ENCODE measurements around the gene MAST2.
"Not testable (repeated sequence)": the region's sequence is repeated elsewhere in the genome, so short reads cannot be mapped to it uniquely, and the experiment has no call there.

Gene MAST2

DNA sequence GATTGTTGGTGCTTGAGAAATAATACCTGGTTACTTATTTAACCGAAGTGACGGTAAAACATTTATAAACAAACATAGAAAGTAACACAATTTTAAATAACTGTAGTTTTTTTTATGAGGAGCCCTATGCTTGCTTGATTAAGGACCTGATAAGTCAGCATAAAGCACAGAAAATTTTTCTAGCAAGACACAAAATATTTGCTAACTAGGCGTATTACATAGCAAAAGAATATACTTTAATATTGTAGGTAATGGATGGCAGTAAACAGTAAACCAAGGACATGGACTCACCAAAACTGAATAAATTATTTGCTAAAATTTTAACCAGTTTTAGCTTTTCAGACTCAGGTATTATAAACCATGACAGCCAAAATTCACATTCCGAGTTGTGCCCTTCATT is 90.9 kb downstream of the MAST2 start:
- DNase-seq (ENCODE audit: low read depth), result no peak

DNA sequence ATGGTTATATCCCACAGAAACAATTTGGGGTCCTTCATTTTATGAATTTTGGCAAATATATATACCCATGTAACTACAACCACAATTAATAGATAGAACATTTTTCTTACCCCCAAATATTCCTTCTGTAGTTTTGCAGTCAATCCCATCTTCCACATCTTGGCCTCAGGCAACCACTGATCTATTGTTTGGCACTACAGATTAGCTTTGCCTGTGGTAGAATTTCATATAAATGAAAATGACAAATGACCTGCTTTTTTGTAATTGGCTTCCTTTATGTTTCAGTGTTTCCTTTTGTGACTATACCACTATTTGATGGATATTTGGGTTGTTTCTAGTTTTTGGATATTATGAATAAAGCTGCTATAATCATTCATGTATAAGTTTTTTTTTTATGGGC is 91.5 kb downstream of the MAST2 start:
- no peak for DNase-seq (ENCODE audit: low read depth)

DNA sequence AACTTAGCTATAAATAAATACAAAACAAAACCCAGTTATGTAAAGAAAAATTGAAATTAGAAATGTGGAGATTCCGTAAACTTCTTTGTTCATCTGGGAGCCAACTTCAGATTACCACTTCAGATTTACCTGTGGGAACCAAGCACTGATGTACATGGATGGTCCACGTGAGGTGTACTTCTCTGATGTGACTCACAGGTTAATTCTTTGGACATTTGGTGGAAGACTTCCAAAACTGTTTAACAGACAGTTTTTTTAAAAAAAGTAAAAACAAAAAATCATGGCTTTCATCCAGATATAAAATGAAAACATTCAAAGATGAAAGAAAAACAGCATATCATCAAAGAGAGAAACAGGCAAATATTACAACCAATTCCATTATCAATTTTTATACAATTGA is 92.0 kb downstream of the MAST2 start:
- no peak for DNase-seq (ENCODE audit: low read depth)

DNA sequence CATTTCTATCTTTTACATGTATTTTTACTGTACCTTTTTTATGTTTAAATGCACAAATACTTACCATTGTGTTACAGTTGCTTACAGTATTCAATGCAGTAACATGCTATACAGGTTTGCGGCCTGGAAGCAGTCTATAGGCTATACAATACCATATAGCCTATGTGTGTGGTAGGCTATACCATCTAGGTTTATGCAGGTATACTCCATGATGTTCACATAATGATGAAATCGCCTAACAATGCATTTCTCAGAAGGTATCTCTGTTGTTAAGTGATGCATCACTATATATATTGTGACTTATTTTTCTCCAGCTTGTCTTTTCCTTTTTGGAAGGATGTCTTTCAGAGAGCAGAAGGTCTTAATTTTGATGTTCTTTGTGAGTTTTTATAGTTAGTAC is 103.5 kb downstream of the MAST2 start:
- DNase-seq (ENCODE audit: low read depth), result no peak

DNA sequence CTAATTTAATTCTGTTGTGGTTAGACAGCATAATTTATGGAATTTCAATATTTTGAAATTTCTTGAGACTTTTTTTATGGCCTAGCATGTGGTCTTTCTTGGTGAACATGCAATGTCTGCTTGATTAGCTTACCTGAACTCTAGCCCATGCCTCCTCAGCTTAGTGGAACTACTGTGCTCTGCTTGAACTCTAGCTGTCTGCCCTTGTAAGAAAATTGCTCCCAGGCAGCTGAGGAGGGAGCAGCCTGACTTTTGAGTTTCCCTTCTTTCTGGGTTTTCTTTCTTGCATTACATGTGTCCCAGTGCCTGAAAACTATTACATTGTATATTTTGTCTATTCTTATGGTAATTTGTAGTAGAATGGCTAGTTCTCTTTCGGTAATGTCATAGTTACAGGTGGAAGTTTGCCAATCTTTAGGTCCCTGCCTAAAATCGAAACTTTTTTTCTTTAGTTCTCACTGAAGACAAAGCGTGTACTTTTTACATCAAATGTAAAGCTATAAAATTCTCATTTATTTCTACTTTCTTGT is 105.3 kb downstream of the MAST2 start:
- no peak for DNase-seq (ENCODE audit: low read depth)

DNA sequence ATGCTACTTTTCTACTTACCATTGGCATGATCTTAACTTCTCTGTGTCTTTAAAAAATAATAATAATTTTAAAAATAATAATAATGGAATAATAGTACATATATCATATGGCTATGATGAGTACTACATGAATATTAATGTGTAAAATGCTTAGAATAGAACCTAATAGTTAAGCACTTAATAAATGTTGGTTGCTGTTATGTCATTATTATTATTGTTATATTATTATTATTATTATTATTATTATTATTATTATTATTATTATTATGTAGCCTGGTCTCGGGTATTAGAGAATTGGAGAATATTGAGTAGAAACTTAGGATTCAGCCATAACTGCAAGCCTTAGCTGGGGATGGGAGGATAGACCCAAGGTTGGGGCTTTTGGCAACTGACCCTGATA is 108.2 kb downstream of the MAST2 start:
- no peak for DNase-seq (ENCODE audit: low read depth)

DNA sequence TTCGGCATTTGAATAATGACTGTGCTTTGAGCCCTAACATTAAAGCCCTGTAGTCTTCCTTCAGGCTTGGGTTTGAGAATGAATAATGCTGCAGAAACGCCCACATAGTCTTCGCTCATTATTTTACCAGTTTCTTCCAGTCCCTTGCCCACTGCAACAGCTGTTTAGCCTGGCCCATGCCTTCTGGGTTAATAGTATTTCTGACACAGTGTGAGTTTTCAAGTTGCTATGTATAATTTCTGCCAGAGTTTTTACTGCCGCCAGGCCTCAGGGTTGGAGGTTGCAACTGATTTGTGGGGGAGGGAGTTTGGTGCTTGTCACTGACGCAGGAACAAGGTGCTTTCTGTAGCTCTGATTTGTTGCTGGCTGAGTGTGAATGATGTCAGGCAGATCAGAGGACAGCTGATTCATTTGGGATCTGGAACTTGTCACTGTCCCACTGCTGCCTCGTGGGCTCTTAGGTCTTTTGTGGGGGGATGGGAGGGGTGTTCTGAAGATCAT is 109.8 kb downstream of the MAST2 start:
- no peak for DNase-seq (ENCODE audit: low read depth)

DNA sequence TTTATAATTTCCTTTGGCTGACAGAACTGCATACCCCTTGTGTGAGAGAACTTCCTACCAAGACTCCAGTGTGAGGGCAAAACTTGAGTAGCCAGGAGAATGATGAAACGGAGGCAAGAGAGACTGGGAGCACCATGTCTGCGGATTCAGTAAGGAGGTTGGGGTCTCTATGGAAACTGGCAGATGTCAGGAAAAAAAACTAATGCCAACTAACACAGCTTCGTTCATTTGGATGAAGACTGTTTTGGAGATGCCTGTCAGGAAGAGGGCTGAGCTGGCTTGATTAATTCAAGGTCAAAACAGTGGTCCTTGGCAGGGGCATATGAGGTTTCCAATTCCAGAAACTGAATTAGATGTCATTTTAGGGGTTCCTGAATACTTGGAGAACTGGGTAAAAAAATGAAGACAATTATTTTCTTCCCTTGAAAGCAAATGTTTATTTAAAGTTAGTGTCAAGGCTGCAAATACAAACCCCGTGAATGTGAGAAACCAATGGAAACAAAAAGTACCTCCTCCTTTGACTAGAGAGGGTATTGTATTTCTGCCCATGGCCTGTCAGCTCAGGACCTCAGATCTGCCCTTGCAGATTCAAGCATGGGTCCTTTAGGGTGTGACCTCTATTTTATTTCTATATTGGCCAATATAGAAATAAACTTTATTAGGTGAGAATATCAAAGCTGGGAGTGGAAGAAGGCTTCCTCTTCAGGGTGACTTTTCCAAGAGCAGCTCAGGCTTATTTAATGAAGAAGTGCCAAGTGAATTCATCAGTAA is 110.5 kb downstream of the MAST2 start:
- DNase-seq (ENCODE audit: low read depth), result no peak

DNA sequence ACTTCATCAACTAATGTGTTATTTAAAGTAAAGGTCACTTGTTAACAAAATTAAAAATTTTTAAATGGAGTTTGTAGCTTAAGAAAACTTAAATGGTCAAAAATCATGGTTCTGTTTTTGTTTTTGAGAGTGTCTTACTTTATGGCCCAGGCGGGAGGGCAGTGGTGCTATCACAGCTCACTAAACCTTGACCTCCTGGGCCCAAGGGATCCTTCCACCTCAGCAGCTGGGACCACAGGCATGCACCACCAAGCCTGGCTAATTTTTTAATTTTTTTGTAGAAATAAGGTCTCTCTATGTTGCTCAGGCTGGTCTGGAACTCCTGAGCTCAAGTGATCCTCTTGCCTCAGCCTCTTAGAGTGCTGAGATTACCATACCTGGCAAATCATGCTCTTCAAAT is 111.4 kb downstream of the MAST2 start:
- DNase-seq (ENCODE audit: low read depth), result no peak

DNA sequence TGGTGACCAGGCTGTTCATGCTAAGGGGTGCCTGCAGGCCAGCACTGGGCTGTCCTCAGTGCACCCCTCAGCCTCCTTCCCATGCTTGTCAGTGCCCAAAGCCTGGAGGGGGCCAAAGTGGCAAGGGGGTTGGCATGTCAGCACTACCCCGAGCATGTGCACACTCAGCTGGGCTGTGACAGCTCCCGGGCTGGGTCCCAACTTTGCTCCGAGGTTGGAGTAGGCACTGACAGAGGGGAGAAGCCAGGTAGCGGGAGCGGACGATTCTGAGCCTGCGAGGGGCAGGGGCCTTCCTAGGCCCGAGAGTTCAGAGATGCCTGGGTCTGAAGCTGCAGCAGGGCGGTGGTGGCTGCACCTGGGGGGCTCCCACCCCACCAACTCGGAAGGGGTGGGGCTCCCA is 119.0 kb downstream of the MAST2 start:
- DNase-seq (ENCODE audit: low read depth), result no peak

DNA sequence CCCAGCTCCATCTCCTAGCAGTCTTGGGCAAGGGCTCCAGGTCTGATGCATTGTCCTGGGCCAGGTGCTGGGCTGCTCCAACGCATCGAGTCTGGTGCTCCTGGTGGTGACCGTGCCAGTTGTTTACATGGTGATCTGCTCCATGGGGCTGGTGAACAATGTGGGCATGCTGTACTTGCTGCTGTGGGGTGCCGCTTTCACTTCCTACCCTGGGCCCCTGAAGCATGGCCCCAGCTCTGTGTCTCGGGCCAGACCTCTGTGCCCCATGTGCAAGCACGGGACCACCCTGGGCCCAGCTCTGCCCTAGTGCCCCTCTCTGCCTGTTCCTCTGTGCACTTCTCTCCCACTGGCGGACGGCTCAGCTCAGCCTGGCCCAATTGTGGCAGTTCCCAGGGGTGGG is 119.4 kb downstream of the MAST2 start:
- DNase-seq (ENCODE audit: low read depth), result no peak

DNA sequence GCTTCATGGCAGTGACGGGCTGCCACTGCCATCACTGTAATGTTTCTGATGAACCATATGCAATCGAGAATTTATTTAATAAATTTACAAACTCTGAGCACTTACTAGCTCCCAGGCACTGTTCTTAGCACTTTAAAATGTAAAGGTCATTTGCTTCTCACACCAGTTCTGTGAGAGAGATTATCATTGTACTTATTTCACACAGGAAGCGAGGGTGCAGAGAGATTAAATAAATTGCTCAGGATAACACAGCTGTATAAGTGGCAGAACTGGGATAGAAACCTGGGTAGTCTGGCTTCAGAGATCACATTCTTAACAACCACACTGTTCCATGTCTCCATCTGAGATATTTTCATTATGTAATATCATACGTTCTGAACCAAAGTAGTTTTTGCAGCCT is 119.9 kb downstream of the MAST2 start:
- DNase-seq (ENCODE audit: low read depth), result no peak

DNA sequence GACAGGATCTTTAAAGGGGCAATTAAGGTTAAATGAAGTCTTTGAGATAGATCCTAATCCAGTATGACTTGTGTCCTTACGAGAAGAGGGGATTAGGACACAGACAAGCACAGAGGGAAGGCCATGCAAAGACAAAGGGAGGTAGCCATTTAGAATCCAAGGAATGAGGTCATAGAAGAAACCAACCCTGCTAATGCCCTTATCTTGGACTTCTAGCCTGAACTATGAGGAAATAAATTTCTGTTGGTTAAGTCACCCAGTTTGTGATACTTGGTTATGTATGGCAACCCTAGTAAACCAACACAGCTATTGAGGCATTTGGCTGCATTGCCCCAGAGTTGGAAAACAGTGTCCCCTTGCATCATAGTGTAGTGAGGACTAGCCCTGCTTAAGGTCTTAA is 121.3 kb downstream of the MAST2 start:
- no peak for DNase-seq (ENCODE audit: low read depth)

DNA sequence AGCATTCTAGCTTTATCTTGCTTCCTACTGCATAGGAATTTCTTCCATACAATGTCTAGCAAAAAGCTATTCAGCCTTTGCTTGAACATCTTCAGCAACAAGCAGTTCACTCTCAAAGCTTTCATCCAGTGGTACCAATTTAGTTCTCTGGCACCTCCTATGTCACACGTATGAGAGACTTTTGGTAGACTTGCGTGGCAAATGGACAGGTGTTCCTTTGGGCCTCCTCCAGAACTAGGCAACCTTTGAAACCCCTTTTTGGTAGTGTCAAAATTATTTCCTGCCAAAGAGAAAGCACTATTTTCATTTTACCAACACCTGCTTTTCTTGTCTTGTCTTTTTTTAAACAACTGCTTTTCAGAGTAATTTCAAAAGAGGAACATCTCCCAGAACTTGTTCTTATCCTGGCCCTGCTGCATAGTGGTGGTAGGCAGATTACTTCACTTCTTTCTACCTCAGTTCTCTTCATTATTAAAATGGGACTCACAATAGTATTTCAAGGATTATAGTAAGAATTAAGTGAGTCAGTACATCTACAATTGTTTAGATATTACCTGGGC is 122.4 kb downstream of the MAST2 start:
- DNase-seq (ENCODE audit: low read depth), result no peak

DNA sequence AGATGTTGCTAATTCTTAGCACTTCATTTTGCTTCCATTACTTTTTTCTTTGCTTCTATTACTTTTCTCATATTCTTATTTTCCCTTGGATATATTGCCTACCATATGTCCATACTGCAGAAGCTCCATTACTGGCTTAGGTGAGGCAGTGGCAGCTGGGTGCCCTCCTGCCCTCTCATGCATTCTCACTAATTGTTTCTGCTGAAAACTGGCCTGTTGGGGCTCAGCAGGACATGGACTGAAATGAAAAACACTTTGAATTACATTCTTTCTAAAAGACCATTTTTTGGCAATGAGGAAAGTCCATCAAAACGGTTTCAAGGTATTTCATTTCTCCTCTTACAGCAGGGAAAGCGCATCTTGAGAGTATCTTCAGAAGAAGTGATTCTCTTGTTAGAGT is 122.9 kb downstream of the MAST2 start:
- no peak for DNase-seq (ENCODE audit: low read depth)

DNA sequence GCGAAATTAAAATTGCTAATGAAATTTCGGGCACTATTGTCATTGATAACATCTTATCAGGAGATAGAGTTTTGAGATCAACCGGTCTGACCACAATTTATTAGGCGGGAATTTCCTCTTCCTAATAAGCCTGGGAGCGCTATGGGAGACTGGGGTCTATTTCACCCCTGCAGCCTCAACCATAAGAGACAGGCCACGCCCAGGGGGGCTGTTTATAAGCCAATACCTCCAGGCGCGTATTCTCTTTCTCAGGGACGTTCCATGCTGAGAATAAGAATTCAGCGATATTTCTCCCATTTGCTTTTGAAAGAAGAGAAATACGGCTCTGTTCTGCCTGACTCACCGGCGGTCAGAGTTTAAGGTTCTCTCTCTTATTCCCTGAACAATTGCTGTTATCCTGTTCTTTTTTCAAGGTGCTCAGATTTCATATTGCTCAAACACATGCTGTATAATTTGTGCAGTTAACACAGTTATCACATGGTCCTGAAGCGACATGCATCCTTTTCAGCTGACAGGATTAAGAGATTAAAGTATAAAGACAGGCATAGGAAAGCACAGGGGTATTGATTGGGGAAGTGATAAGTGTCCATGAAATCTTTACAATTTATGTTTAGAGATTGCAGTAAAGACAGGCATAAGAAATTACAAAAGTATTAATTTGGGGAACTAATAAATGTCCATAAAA is 124.0 kb downstream of the MAST2 start:
- not testable (repeated sequence) for DNase-seq (ENCODE audit: low read depth)

DNA sequence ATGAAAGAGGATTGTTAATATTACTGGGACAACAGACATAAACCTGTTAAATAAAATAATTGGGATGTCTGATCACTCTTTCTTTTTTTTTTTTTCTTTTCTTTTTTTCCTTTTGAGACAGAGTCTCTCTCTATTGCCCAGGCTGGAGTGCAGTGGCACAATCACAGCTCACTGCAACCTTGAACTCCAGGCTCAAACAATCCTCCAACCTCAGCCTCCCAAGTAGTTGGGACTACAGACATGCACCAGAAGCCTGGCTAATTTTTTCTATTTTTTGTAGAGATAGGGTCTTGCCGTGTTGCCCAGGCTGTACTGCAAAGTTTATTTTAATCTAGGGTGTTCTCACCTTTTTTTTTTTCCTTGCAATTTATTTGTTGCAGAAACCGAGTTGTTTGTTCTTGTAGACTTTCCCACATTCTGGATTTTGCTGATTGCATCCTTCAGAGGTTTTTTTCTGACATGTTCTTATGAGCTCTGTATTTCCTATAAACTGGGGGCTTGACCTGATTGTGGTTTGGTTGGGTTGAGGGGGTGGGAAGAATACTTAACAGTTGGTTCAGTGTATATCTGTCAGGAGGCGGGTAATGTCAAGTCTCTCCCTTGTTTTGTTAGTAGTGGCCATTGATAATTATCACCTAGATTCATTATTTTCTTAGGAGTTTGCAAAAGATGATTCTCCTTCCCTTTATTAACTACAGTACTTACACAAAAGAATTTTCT is 125.2 kb downstream of the MAST2 start:
- DNase-seq (ENCODE audit: low read depth), result no peak

DNA sequence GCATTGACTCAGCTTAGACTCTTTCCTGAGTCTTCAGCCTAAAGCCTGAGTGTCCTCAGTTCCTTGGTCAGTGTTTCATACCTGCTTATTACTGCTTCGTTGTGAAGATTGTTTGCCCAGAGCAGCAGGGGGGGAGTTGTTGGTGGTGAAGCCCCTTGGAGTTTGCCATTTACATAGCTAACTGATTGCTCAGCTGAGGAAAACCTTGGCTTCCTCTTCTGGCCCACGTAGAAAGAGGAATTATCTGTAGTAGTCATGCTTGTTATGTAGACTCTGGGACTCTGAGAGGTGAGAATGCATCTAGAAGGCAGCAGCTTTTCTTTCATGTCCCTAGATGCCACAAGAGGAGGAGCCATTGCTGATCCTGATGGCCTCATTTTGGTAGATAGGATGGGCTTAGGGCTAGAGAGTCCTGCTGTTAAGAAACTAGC is 125.9 kb downstream of the MAST2 start:
- peak; percentile 17 for DNase-seq (ENCODE audit: low read depth)

DNA sequence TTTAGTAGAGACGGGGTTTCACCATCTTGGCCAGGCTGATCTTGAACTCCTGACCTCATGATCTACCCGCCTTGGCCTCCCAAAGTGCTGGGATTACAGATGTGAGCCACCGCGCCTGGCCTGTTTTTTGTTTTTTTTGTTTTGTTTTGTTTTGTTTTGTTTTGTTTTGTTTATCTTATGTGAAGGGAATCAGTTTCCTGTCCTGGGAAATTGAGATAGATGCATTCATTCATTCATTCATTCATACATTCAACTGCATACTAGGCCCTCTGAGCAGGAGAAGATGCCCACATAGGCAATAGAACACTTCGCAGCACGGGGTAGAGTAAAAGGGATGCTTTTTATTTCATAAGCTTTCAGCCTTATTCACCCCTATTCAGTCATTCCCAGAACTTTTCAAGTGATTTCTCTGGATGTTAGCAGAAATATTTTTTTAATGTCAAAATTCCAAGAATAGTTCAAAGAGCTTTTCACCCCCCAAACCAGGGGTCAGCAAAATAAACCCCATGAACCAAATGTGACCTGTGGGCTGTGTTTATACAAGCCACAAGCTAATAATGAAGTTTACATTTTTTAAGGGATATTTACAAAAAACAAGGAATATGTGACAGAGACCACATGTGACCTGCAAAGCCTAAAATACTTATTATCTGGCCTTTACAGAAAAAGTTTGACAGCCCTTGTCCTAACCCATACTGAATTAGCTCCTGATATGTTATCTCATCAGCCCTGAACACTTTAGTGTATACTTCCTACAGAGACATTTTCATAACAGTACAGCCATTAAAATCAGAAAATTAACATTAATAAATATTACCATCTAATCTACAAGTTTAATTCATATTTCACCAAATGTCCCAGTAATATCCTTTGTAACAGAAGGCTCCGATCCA is 127.1 kb downstream of the MAST2 start:
- DNase-seq (ENCODE audit: low read depth), result peak; percentile 4

DNA sequence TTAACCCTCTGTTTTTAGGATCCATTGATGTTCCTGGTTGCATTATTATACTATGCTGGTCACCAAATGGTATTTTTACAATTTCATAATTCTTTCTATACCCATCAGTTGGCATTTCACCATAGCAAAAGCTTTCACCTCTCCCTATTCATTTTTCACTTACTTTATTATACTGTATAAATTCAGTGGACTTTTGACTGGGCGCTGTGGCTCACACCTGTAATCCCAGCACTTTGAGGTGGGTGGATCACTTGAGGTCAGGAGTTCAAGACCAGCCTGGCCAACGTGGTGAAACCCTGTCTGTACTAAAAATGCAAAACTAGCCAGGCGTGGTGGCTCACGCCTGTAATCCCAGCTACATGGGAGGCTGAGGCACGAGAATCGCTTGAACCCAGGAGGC is 128.8 kb downstream of the MAST2 start:
- not testable (repeated sequence) for DNase-seq (ENCODE audit: low read depth)

DNA sequence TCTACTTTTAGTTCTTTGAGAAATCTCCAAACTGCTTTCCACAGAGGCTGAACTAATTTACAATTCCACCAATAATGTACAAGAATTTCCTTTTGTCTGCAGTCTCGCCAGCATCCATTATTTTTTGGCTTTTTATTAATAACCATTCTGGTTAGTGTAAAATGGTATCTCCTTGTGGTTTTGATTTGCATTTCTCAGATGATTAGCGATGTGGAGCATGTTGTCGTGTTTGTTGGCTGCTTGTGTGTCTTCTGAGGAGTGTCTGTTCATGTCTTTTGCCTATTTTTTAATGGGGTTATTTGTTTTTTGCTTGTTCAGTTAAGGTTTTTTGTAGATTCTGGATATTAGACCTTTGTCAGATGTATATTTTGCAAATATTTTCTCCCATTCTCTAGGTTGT is 131.5 kb downstream of the MAST2 start:
- no peak for DNase-seq (ENCODE audit: low read depth)

Measured in CMK (cell line).